ENCODE results near the gene IGF2R.

DNA sequence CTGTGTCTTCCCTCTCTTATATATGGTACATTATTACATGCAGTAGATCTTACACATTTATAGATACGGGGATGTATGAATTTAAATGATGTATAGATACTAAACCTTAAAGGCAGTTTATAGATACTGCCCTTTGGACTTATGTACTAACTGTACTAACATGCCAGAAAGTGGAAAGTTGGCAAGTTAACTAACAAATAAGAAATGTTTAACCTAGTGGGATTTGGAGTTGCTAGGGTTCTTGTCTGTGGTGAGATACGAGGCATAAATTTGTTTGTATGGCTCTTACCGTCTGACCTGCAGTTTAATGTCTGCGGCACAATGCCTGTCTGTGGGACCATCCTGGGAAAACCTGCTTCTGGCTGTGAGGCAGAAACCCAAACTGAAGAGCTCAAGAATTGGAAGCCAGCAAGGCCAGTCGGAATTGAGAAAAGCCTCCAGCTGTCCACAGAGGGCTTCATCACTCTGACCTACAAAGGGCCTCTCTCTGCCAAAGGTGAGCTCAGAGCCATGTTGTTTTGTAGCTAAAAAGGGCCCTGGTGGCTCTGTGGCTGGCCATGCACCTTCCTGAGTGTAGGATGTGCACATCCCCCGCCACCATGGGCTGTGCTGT lies 89.8 kb downstream of the IGF2R start:
- TF ChIP-seq CTCF (IDR thresholded peaks at IDR 0.05; ENCODE audit: low read length) (no peak), EZH2 (optimal IDR thresholded peaks at IDR 0.05; ENCODE audit: low read depth, low read length) (no peak)

All from MM.1S (cell line).